ENCODE results near the gene CTNNA1. TPM values are rescaled to one million over a fixed set of nuclear protein-coding genes. Genes with fewer than 3 reads are reported as not detected.
"Not testable (repeated sequence)": the region's sequence is repeated elsewhere in the genome, so short reads cannot be mapped to it uniquely, and the experiment has no call there.

CTNNA1 gene
- polyA plus RNA-seq, 1 of the 3 experiments (the other 2 are of a cell fraction), result 130 TPM

GRCh38 chr5:138715931-138716432 is 37.2 kb upstream of the CTNNA1 start:
- H3K27ac ChIP-seq (ENCODE audit: low read depth in 2 of 2, low read length in 1 of 2); H3K36me3 ChIP-seq (replicated peaks in 1 of 2; ENCODE audit: control insufficient read depth in 1 of 2, insufficient read depth in 2 of 2, low read length in 1 of 2); H3K79me2 ChIP-seq (ENCODE audit: insufficient read depth); H3K9me3 ChIP-seq; CTCF ChIA-PET; H2AFZ ChIP-seq (ENCODE audit: low read depth); H3K4me3 ChIP-seq (ENCODE audit: low read depth in 2 of 2, low read length in 1 of 2); H3K9me2 ChIP-seq; H3K9ac ChIP-seq; H3K4me1 ChIP-seq (ENCODE audit: control insufficient read depth in 1 of 2, insufficient read depth in 2 of 2, low read depth in 1 of 2, low read length in 1 of 2); H3K4me2 ChIP-seq; H3F3A ChIP-seq (replicated peaks; ENCODE audit: insufficient read depth); H4K20me1 ChIP-seq (ENCODE audit: insufficient read depth); DNase-seq; H3K27me3 ChIP-seq (ENCODE audit: insufficient read depth): not testable (repeated sequence)
- POLR2A ChIA-PET, result interaction anchor here (0.7 kb wide), 1 partner anchor 10 kb away, joined by 3 read pairs; no protein-coding TSS in a partner anchor
- 65% methylated on average over 8 of the region's 8 CpGs for WGBS (ENCODE audit: low lambda C conversion rate)
- TF ChIP-seq FOSL2 (IDR thresholded peaks at IDR 0.05; ENCODE audit: borderline replicate concordance, low read depth), result peak; percentile 17; the same call in 1 of the 2 replicates

DNA sequence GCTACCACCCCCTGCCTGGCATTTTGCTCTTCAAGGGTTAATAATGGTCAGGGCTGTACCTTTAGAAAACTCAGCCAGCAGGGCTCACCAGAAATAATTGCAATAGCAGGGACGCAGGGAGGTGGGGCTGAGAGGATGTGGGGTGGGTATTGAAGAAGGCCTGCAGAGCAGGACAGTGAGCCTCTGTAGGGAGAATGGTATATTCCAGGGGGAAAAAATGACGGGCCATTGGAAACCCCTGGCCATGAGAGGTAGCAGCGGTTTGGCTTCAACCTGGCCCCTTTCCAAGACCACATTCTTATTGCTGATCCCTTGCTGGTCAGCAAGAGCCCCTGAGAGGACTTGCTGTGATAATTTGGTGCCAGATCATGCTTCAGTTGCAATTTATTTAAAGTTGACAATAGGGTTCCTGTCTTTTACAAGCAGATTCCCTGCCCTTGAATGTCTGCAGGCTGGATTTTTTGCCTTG is 36.7 kb upstream of the CTNNA1 start:
- no peak overlapping the region for H3K9ac ChIP-seq
- TF ChIP-seq, protein P1, sequence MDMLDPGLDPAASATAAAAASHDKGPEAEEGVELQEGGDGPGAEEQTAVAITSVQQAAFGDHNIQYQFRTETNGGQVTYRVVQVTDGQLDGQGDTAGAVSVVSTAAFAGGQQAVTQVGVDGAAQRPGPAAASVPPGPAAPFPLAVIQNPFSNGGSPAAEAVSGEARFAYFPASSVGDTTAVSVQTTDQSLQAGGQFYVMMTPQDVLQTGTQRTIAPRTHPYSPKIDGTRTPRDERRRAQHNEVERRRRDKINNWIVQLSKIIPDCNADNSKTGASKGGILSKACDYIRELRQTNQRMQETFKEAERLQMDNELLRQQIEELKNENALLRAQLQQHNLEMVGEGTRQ (IDR thresholded peaks at IDR 0.05; ENCODE audit: borderline replicate concordance, low read depth, low read length), result no peak
- no peak for TF ChIP-seq SMC3 (IDR thresholded peaks at IDR 0.05; ENCODE audit: low read depth, low read length)
- TF ChIP-seq RFX5 (IDR thresholded peaks at IDR 0.05; ENCODE audit: low read length), result no peak
- TF ChIP-seq IRF3 (IDR thresholded peaks at IDR 0.05; ENCODE audit: low read depth, low read length), result no peak
- no peak for TF ChIP-seq JUND (IDR thresholded peaks at IDR 0.05)
- no peak for TF ChIP-seq YY1 (IDR thresholded peaks at IDR 0.05; ENCODE audit: low read depth)
- TF ChIP-seq EP300 (IDR thresholded peaks at IDR 0.05; ENCODE audit: borderline replicate concordance in 1 of 2, low read depth in 1 of 2, low read length in 1 of 2), result no peak
- no peak for TF ChIP-seq GABPA (IDR thresholded peaks at IDR 0.05; ENCODE audit: low read depth)
- no peak for TF ChIP-seq GATA2 (CRISPR knock-in tag; IDR thresholded peaks at IDR 0.05)
- H3K27ac ChIP-seq (ENCODE audit: low read depth in 2 of 2, low read length in 1 of 2), result no peak overlapping the region
- DNase-seq, result peak; percentile 48
- no peaks in the 10 kb centered on the region for H3K79me2 ChIP-seq (ENCODE audit: insufficient read depth)
- H3K4me2 ChIP-seq, result no peak overlapping the region
- no peaks in the 10 kb centered on the region for H3K9me3 ChIP-seq
- no peaks in the 10 kb centered on the region for H3K36me3 ChIP-seq (replicated peaks in 1 of 2; ENCODE audit: control insufficient read depth in 1 of 2, insufficient read depth in 2 of 2, low read length in 1 of 2)
- no peak overlapping the region for H2AFZ ChIP-seq (ENCODE audit: low read depth)
- H3K4me1 ChIP-seq (ENCODE audit: control insufficient read depth in 1 of 2, insufficient read depth in 2 of 2, low read depth in 1 of 2, low read length in 1 of 2), result peaks cover 0 to 2% of the 10 kb centered on the region in 2 experiments; a peak in 1 of 4 replicates
- H3K4me3 ChIP-seq (ENCODE audit: low read depth in 2 of 2, low read length in 1 of 2), result no peak overlapping the region
- CTCF ChIA-PET, result no interaction called here
- H3K9me2 ChIP-seq, result no peaks in the 10 kb centered on the region
- peaks cover 4% of the 10 kb centered on the region for H3F3A ChIP-seq (replicated peaks; ENCODE audit: insufficient read depth)
- H3K27me3 ChIP-seq (ENCODE audit: insufficient read depth), result no peaks in the 10 kb centered on the region
- POLR2A ChIA-PET, result no interaction called here
- H4K20me1 ChIP-seq (ENCODE audit: insufficient read depth), result no peaks in the 10 kb centered on the region
- WGBS (ENCODE audit: low lambda C conversion rate), result 23% methylated on average over 3 of the region's 3 CpGs

Measured in SK-N-SH (cell line).